Epithelial cell of esophagus (primary cell): Measurements from ENCODE around the gene CLEC2L.
A peak's percentile ranks its signal among the peaks of the same experiment; 100 is the strongest.

Source experiments
- DNase-seq: peaks from one replicate; pipeline ENCODE4 v3.0.0; 2010; ENCODE audit warnings: low read depth
- H3K4me3 ChIP-seq: 2 replicates; pipeline ENCODE4 v1.5.1; 2011; ENCODE audit warnings: mild to moderate bottlenecking, low read length, control low read depth
- TF ChIP-seq, protein P1 (sequence below): IDR thresholded peaks from 2 replicates; pipeline ENCODE4 v1.5.1; 2011; ENCODE audit warnings: low read depth, mild to moderate bottlenecking, low read length, control low read depth, inconsistent platforms; ENCODE audit not compliant: insufficient read depth; ENCODE audit errors: missing control alignments

Gene CLEC2L

DNA sequence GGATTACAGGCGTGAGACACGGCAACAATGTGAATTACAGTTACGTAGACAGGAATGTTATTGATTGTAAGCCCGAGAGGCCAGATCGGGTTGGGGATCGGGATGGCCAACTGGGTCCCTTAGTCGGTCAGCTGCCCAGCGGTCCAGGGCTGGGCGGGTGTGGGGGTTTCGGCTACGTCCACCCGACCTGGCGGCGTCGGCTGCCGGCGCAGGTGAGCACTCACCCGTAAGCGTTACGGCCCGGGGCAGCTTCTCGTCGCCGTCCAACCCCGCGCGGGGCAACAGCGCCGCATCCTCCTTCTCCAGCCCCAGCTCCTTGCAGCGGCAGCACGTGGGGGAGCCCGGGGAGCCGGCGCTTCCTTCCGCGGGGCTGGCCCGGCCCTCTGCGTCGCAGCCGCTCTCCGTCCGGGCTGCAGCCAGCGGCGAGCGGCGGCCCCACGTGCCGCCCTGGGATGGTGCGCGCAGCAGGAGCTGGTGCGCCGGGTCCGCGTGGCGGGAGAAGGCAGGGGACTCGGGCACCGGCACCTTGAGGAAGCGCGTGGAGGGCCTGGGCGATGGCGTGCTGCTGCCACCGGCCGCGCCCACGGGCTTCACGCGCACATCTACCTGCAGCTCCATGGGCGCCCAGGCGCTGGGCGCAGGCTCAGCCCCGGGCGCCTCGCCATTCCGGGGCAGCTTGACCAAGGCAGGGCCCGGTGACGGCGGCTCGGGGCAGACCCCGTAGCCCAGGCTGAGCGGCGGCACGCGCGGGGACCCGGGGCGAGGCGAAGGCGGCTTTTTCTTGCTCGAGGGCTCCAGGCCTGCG lies 40.6 kb upstream of the CLEC2L start:
- TF ChIP-seq, protein P1, sequence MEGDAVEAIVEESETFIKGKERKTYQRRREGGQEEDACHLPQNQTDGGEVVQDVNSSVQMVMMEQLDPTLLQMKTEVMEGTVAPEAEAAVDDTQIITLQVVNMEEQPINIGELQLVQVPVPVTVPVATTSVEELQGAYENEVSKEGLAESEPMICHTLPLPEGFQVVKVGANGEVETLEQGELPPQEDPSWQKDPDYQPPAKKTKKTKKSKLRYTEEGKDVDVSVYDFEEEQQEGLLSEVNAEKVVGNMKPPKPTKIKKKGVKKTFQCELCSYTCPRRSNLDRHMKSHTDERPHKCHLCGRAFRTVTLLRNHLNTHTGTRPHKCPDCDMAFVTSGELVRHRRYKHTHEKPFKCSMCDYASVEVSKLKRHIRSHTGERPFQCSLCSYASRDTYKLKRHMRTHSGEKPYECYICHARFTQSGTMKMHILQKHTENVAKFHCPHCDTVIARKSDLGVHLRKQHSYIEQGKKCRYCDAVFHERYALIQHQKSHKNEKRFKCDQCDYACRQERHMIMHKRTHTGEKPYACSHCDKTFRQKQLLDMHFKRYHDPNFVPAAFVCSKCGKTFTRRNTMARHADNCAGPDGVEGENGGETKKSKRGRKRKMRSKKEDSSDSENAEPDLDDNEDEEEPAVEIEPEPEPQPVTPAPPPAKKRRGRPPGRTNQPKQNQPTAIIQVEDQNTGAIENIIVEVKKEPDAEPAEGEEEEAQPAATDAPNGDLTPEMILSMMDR: no peak
- H3K4me3 ChIP-seq: peak overlapping the region; percentile 66
- DNase-seq: peak; percentile 37

DNA sequence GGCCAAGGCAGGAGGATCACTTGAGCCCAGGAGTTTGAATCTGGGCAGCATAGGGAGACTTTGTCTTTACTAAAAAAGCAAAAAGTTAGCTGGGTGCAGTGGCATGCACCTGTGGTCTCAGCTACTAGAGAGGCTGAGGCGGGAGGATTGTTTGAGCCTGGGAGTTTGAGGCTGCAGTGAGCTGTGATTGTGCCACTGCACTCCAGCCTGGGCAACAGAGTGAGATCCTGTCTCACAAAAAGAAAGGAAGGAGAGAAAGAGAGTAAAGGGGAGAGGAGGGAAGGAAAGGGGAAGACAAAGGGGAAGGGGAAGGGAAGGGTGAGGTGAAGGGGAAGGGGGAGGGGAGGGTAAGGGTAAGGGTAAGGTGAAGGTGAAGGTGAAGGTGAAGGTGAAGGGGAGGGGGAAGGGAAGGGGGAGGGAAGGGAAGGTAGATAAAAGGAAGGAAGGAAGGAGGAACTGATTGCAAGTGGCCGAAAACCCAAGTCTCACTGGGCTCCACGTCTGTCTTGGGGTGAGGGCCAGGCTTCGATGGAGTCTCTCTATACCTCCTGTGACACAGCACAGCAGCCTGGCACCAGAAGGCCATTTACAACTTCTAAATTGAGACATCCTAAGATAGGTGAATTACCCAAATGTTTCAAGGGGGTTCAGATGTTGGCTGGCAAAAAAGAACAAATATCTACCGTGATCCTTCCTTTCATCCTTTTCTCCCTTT lies 36.0 kb upstream of the CLEC2L start:
- DNase-seq: no peak
- H3K4me3 ChIP-seq: no peak overlapping the region
- TF ChIP-seq, protein P1: no peak

DNA sequence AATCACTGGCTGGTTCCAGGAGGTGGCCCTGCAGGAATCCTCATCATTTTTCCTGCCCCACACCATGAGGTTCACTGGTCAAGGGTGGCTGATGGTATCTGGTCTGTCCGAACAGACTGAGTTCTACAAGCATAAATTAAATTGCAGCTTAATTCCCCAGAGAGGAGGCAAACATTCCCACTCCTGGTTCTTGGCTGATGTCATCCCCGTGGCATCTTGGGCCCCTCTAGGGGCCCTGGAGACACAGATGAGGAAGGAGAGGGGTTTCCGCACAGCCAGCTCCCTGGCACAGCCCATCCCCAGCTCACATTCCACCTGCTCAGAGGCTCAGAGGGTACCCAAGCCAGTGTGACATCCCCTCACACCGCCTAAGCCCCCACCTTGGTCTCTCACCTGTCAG lies 34.7 kb upstream of the CLEC2L start:
- no peak overlapping the region for H3K4me3 ChIP-seq
- no peak for DNase-seq
- TF ChIP-seq, protein P1: no peak

DNA sequence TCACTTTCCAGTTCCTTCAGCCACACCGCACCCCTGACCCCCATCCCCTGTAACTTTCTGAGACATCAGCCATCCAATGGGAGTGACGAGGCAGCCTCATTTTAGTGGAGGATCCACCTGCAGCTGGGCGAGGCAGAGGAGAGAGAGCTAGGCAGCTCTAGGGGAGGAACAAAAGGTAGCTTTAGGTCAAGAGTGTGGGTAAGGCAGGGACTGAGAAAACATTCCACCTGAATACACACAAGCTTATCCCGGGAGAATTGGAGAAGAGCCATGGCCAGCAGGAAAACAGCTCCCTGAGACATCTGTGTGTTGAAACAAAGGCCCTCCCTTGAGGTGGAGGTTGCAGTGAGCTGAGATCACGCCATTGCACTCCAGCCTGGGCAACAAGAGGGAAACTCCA lies 33.4 kb upstream of the CLEC2L start:
- TF ChIP-seq, protein P1: no peak
- DNase-seq: peak; percentile 77
- H3K4me3 ChIP-seq: no peak overlapping the region

DNA sequence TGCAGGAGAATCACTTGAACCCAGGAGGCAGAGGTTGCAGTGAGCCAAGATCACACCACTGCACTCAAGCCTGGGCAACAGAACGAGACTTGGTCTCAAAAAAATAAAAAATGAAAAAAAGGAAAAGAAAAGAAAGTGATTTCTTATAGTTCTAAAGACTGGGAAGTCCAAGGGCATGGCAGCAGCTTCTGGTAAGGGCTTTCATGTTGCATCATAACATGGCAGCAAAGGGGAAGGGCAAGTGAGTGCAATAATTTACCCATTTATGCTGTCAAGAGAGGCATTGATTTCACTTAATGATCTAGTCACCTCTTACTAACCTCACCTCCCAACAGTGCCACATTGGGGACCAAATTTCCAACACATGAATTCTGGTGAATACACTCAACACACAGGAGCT lies 31.2 kb upstream of the CLEC2L start:
- TF ChIP-seq, protein P1: no peak
- DNase-seq: no peak

DNA sequence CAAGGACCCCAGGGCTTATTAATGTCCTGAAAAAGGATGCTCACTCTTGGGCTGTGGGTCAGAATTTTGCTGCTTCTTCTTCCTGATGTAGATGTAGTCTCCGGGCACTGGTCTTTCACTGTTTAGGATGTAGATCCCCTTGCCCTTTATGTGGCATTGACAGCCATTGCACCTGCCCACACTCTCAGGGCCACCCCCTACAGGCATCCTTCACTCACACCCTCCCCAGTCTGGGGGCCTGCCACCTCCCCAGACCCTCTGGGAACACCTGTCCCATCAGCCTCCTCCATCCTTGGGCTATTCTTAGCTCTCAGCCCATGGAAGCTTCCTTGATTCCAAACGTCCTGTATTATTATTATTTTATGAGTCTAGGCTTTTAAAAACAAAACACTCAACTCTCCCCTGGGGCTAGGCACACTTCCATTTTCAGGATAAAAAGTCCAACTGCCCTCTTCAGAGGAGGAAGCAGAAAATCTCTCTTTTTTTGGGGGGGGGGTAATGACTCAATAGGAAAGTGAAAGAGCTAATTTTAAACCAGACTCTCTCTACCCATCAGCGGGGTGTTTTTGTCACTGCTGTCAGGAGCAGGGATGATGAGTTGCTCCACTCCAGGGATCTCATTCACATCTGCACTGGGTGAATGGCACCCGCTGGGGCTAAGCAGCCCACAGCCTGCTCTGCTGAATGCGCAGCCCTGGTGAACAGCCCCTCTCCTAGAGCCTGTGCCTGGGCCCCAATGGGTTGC lies 28.5 kb upstream of the CLEC2L start:
- no peak overlapping the region for H3K4me3 ChIP-seq
- DNase-seq: no peak
- TF ChIP-seq, protein P1: no peak

More for the DNA sequence above, 31.2 kb upstream of the CLEC2L start:
- no peak overlapping the region for H3K4me3 ChIP-seq
